ENCODE results near the gene SCD. TPM values are rescaled to one million over a fixed set of nuclear protein-coding genes. Genes with fewer than 3 reads are reported as not detected.
A peak's percentile ranks its signal among the peaks of the same experiment; 100 is the strongest.

Gene SCD
- total RNA-seq, 2 experiments from 2014 or later = 212 to 220 TPM

- Mint-ChIP-seq H3K27me3 (no peaks in the 10 kb centered on the region), H3K4me1 (peaks cover 33% of the 10 kb centered on the region), H3K36me3 (peaks cover 32% of the 10 kb centered on the region), H3K4me3 (peak overlapping the region; percentile 100), H3K9me3 (no peaks in the 10 kb centered on the region), H3K27ac (peak overlapping the region; percentile 49)
- POLR2A ChIA-PET = interaction anchor here (0.7 to 11.4 kb wide), 11 partner anchors 12 to 190 kb away, joined by 3 to 131 read pairs (median 6); partner anchors contain the start of gene HIF1AN
- no peak for ATAC-seq (ENCODE audit: low read depth)
- no peak for DNase-seq
These were observed 1.3 kb upstream of the SCD start for GRCh38 chr10:100345570-100346330.

DNA sequence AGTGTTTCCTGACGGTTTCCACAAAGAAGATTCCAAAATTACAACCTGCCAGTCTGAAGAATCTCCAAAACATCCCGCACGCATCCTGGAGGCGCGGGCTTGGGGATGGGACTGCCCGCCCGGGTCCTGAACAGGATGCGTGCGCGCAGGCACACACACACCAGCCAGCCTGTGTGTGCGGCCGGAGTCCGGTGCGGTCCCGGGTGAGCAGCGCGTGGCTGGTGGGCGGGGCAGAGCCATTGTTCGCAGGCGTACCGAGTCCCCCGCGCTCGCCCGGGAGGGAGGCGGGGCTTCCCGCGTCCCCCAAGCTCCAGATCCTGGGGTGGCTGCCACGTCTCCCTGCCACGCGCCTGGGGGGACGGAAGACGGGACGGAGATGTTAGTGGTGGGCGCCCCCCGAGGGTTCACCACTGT, 675 bp upstream of the SCD start:
- peaks cover 38% of the 10 kb centered on the region for H3K4me1 Mint-ChIP-seq
- POLR2A ChIA-PET = interaction anchor here (0.8 to 11.4 kb wide), 11 partner anchors 12 to 189 kb away, joined by 3 to 131 read pairs (median 6); partner anchors contain the start of genes BLOC1S2 and HIF1AN

GRCh38 chr10:100347568-100348195, 649 bp downstream of the SCD start:
- Mint-ChIP-seq H3K36me3 (peaks cover 50% of the 10 kb centered on the region), H3K4me1 (peaks cover 44% of the 10 kb centered on the region), H3K27me3 (no peaks in the 10 kb centered on the region), H3K4me3 (peak overlapping the region; percentile 100), H3K27ac (peak overlapping the region; percentile 75), H3K9me3 (no peaks in the 10 kb centered on the region)
- POLR2A ChIA-PET = interaction anchor here (0.6 to 11.4 kb wide), 10 partner anchors 12 to 188 kb away, joined by 3 to 131 read pairs (median 6); partner anchors contain the start of gene HIF1AN
- no peak for ATAC-seq (ENCODE audit: low read depth)
- no peak for DNase-seq

More for the DNA sequence above, 675 bp upstream of the SCD start:
- Mint-ChIP-seq H3K27ac (peak overlapping the region; percentile 49), H3K27me3 (no peaks in the 10 kb centered on the region), H3K36me3 (peaks cover 38% of the 10 kb centered on the region), H3K4me3 (peak overlapping the region; percentile 100), H3K9me3 (no peaks in the 10 kb centered on the region)
- peak; percentile 86 for DNase-seq
- ATAC-seq (ENCODE audit: low read depth) = peak; percentile 73

GRCh38 chr10:100348389-100348927, 1.4 kb downstream of the SCD start:
- Mint-ChIP-seq H3K4me3 (peak overlapping the region; percentile 100), H3K9me3 (no peaks in the 10 kb centered on the region), H3K27me3 (no peaks in the 10 kb centered on the region), H3K27ac (peak overlapping the region; percentile 75), H3K36me3 (peaks cover 56% of the 10 kb centered on the region), H3K4me1 (peaks cover 47% of the 10 kb centered on the region)
- POLR2A ChIA-PET = interaction anchor here (0.6 to 11.4 kb wide), 4 partner anchors 22 to 162 kb away, joined by 3 to 131 read pairs (median 68); no protein-coding TSS in a partner anchor
- ATAC-seq (ENCODE audit: low read depth) (no peak), DNase-seq (no peak)

- H3K9me3 Mint-ChIP-seq = no peaks in the 10 kb centered on the region
- DNase-seq = no peak
- ATAC-seq (ENCODE audit: low read depth) = no peak
- POLR2A ChIA-PET = interaction anchor here (1.4 to 11.4 kb wide), 4 partner anchors 8 to 26 kb away, joined by 4 to 131 read pairs (median 46); no protein-coding TSS in a partner anchor
- no peaks in the 10 kb centered on the region for H3K27me3 Mint-ChIP-seq
- H3K4me1 Mint-ChIP-seq = peaks cover 49% of the 10 kb centered on the region
- peaks cover 62% of the 10 kb centered on the region for H3K36me3 Mint-ChIP-seq
- H3K4me3 Mint-ChIP-seq = peak overlapping the region; percentile 100
- peak overlapping the region; percentile 55 for H3K27ac Mint-ChIP-seq
These were observed 2.1 kb downstream of the SCD start for GRCh38 chr10:100349087-100349486.

GRCh38 chr10:100349672-100350071, 2.6 kb downstream of the SCD start:
- H3K4me1 Mint-ChIP-seq = peaks cover 53% of the 10 kb centered on the region
- peaks cover 68% of the 10 kb centered on the region for H3K36me3 Mint-ChIP-seq
- DNase-seq (no peak), ATAC-seq (ENCODE audit: low read depth) (no peak)
- H3K9me3 Mint-ChIP-seq = no peaks in the 10 kb centered on the region
- H3K27me3 Mint-ChIP-seq = no peaks in the 10 kb centered on the region
- H3K27ac Mint-ChIP-seq = peak overlapping the region; percentile 55
- POLR2A ChIA-PET = interaction anchor here (1.4 to 11.4 kb wide), 4 partner anchors 8 to 25 kb away, joined by 4 to 131 read pairs (median 46); no protein-coding TSS in a partner anchor
- H3K4me3 Mint-ChIP-seq = peak overlapping the region; percentile 100

GRCh38 chr10:100350914-100351485, 4.0 kb downstream of the SCD start:
- Mint-ChIP-seq H3K4me3 (peak overlapping the region; percentile 100), H3K9me3 (no peaks in the 10 kb centered on the region), H3K27me3 (no peaks in the 10 kb centered on the region), H3K36me3 (peaks cover 81% of the 10 kb centered on the region), H3K4me1 (peaks cover 60% of the 10 kb centered on the region), H3K27ac (peak overlapping the region; percentile 42)
- DNase-seq (no peak), ATAC-seq (ENCODE audit: low read depth) (no peak)
- POLR2A ChIA-PET = interaction anchor here (1.4 to 11.4 kb wide), 4 partner anchors 10 to 160 kb away, joined by 4 to 131 read pairs (median 10); no protein-coding TSS in a partner anchor

GRCh38 chr10:100353770-100354485, 6.9 kb downstream of the SCD start:
- POLR2A ChIA-PET = interaction anchor here (1.0 to 1.5 kb wide), 2 partner anchors 17 to 19 kb away, joined by 3 to 14 read pairs; no protein-coding TSS in a partner anchor

DNA sequence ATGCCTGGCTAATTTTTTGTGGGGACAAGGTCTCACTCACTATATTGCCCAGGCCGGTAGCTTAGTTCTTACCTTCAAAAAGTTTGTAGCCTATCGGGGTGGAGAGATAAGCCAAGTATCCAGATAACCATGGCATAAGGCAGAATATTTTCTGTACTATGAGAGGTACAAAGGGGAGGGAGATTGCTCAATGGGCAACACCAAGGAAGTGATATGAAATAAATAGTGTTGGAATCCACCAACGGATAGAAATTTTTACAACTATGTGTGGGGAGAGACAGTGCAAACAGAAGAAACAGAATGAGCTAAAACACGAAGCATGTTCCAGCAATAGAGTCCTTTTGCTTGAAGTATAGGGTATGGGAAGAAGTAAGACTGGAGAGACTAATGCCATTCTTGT, 8.1 kb downstream of the SCD start:
- Mint-ChIP-seq H3K9me3 (no peaks in the 10 kb centered on the region), H3K36me3 (peaks cover 83% of the 10 kb centered on the region), H3K27me3 (no peaks in the 10 kb centered on the region), H3K4me1 (peaks cover 64% of the 10 kb centered on the region), H3K27ac (peak overlapping the region; percentile 26), H3K4me3 (no peak overlapping the region)
- no peak for DNase-seq
- POLR2A ChIA-PET = interaction anchor here (0.6 to 0.8 kb wide), 3 partner anchors 9 to 78 kb away, joined by 3 read pairs; no protein-coding TSS in a partner anchor
- no peak for ATAC-seq (ENCODE audit: low read depth)

More at GRCh38 chr10:100353770-100354485, 6.9 kb downstream of the SCD start:
- Mint-ChIP-seq H3K4me1 (peaks cover 62% of the 10 kb centered on the region), H3K36me3 (peaks cover 83% of the 10 kb centered on the region), H3K27me3 (no peaks in the 10 kb centered on the region), H3K4me3 (peak overlapping the region; percentile 1), H3K27ac (peak overlapping the region; percentile 17), H3K9me3 (no peaks in the 10 kb centered on the region)
- ATAC-seq (ENCODE audit: low read depth) (no peak), DNase-seq (no peak)

DNA sequence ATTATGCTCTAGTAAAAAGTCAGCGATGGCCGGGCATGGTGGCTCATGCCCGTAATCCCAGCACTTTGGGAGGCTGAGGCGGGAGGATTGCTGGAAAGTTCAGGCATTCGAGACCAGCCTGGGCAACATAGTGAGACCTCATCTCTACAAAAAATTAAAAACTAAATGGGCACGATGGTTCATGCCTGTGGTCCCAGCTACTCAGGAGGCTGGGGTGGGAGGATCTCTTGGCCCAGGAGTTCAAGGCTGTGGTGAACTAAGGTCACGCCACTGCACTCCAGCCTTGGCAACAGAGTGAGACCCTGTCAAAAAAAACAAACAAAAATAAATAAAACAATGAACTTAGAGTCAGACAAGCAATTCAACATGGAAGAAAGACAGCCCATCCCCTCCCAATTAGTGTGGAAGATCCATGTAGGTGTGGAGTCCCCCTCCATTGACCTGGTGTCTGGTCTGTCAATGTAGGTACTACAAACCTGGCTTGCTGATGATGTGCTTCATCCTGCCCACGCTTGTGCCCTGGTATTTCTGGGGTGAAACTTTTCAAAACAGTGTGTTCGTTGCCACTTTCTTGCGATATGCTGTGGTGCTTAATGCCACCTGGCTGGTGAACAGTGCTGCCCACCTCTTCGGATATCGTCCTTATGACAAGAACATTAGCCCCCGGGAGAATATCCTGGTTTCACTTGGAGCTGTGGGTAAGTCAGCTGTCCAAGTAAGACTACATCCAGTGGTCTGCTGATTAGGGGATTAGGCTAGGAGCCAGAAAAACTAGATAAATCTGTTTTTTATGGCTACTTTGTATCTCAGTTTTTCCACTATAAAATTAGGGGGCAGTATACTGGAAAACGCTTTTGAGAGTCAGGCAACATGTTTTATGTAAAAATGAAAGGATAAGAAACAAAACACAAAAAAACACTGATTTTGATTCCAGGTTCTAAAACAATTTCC, 9.3 kb downstream of the SCD start:
- Mint-ChIP-seq H3K27me3 (no peaks in the 10 kb centered on the region), H3K4me3 (no peak overlapping the region), H3K36me3 (peaks cover 82% of the 10 kb centered on the region), H3K27ac (no peak overlapping the region), H3K9me3 (no peaks in the 10 kb centered on the region), H3K4me1 (peaks cover 57% of the 10 kb centered on the region)
- no peak for ATAC-seq (ENCODE audit: low read depth)
- POLR2A ChIA-PET = no interaction called here
- no peak for DNase-seq

- peaks cover 82% of the 10 kb centered on the region for H3K36me3 Mint-ChIP-seq
- H3K4me3 Mint-ChIP-seq = no peak overlapping the region
- DNase-seq (no peak), ATAC-seq (ENCODE audit: low read depth) (no peak)
- no peaks in the 10 kb centered on the region for H3K27me3 Mint-ChIP-seq
- POLR2A ChIA-PET = interaction anchor here (1.1 kb wide), 1 partner anchor 11 kb away, joined by 6 read pairs; no protein-coding TSS in a partner anchor
- no peaks in the 10 kb centered on the region for H3K9me3 Mint-ChIP-seq
- peaks cover 55% of the 10 kb centered on the region for H3K4me1 Mint-ChIP-seq
- peak overlapping the region; percentile 6 for H3K27ac Mint-ChIP-seq
These were observed 10.2 kb downstream of the SCD start for GRCh38 chr10:100357059-100357858.
